ENCODE data around the gene CHRNB4.
"Not testable (repeated sequence)": the region's sequence is repeated elsewhere in the genome, so short reads cannot be mapped to it uniquely, and the experiment has no call there.

The CHRNB4 gene

DNA sequence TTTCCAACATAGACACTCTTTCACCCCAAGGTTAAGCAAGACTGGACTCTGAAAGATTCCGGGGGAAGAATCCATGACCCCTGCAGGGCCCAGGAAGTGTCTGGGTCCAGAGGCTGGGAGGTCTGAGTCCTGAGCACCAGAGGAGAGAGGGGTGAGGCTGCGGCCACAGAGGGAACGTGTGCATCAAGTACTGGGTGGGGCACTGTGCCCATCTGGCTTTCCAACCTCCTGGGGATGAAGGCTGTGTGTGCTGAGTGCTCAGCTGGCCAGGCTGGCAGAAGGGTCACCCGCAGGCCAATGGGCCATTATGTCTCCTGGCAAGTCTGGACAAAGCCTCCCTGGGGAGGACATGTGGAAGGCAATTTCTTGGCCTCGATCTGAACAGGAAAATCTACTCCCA is 23.5 kb downstream of the CHRNB4 start:
- H3K27me3 ChIP-seq (ENCODE audit: control insufficient read depth in 2 of 2, insufficient read depth in 2 of 2, low read length in 2 of 2), result peaks cover 15 to 27% of the 10 kb centered on the region in 2 donors
- H3K9ac ChIP-seq (ENCODE audit: low read depth in 1 of 2, low read length in 2 of 2), result no peak overlapping the region
- H3K9me3 ChIP-seq (ENCODE audit: control insufficient read depth in 2 of 2, low read length in 2 of 2), result no peaks in the 10 kb centered on the region
- no peak overlapping the region for H3K27ac ChIP-seq (ENCODE audit: low read depth in 2 of 2, low read length in 2 of 2)
- H3K36me3 ChIP-seq (ENCODE audit: control insufficient read depth in 2 of 2, insufficient read depth in 2 of 2, low read length in 2 of 2), result no peaks in the 10 kb centered on the region
- no peaks in the 10 kb centered on the region for H3K4me1 ChIP-seq (ENCODE audit: control insufficient read depth in 2 of 2, insufficient read depth in 2 of 2, low read length in 2 of 2)
- H3K4me3 ChIP-seq (ENCODE audit: low read length in 2 of 2), result no peak overlapping the region

DNA sequence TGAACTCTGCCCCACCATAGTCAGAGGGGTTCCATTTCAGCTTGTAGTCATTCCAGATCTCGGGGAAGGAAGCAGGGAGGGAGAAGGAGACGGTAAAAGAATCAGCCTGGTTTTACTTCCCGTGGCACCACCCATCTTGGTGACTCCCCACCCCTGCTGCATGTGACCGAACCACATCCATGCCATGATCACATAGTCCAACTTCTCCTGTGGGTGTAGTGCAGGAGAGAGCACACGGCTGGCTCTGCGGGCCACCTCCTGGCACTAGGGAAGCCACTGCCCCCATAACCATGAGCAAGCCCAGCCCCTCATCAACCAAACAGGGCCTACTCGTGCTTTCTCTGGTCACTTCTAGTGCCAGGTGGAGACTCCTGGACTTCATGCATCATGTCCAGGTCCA is 23.9 kb downstream of the CHRNB4 start:
- Histone ChIP-seq H3K27ac (ENCODE audit: low read depth in 2 of 2, low read length in 2 of 2) (no peak overlapping the region), H3K4me1 (ENCODE audit: control insufficient read depth in 2 of 2, insufficient read depth in 2 of 2, low read length in 2 of 2) (no peaks in the 10 kb centered on the region), H3K36me3 (ENCODE audit: control insufficient read depth in 2 of 2, insufficient read depth in 2 of 2, low read length in 2 of 2) (no peaks in the 10 kb centered on the region), H3K4me3 (ENCODE audit: low read length in 2 of 2) (no peak overlapping the region), H3K9me3 (ENCODE audit: control insufficient read depth in 2 of 2, low read length in 2 of 2) (no peaks in the 10 kb centered on the region), H3K27me3 (ENCODE audit: control insufficient read depth in 2 of 2, insufficient read depth in 2 of 2, low read length in 2 of 2) (peaks cover 14 to 23% of the 10 kb centered on the region in 2 donors), H3K9ac (ENCODE audit: low read depth in 1 of 2, low read length in 2 of 2) (no peak overlapping the region)

DNA sequence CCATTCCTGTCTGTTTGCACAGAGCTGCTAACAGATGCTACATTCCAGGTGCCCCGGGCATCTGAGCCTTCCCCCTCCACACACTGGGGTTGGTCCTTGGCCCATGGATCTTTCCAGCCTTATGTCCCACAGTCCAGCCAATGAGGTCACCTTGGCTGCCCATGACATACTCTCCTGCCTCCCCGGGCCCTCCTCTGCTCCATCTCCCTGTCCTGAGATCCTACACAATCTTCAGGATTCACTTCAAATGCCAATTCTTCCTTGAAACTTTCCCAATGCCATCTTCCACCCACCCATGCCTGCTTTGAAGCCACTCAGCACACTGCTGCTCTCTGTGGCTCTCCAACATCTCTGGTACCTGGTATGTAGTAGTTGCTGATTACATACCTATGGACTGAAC is 24.5 kb downstream of the CHRNB4 start:
- no peaks in the 10 kb centered on the region for H3K4me1 ChIP-seq (ENCODE audit: control insufficient read depth in 2 of 2, insufficient read depth in 2 of 2, low read length in 2 of 2)
- no peak overlapping the region for H3K9ac ChIP-seq (ENCODE audit: low read depth in 1 of 2, low read length in 2 of 2)
- peaks cover 10 to 19% of the 10 kb centered on the region in 2 donors for H3K27me3 ChIP-seq (ENCODE audit: control insufficient read depth in 2 of 2, insufficient read depth in 2 of 2, low read length in 2 of 2)
- H3K27ac ChIP-seq (ENCODE audit: low read depth in 2 of 2, low read length in 2 of 2), result no peak overlapping the region
- no peaks in the 10 kb centered on the region for H3K9me3 ChIP-seq (ENCODE audit: control insufficient read depth in 2 of 2, low read length in 2 of 2)
- no peaks in the 10 kb centered on the region for H3K36me3 ChIP-seq (ENCODE audit: control insufficient read depth in 2 of 2, insufficient read depth in 2 of 2, low read length in 2 of 2)
- no peak overlapping the region for H3K4me3 ChIP-seq (ENCODE audit: low read length in 2 of 2)

DNA sequence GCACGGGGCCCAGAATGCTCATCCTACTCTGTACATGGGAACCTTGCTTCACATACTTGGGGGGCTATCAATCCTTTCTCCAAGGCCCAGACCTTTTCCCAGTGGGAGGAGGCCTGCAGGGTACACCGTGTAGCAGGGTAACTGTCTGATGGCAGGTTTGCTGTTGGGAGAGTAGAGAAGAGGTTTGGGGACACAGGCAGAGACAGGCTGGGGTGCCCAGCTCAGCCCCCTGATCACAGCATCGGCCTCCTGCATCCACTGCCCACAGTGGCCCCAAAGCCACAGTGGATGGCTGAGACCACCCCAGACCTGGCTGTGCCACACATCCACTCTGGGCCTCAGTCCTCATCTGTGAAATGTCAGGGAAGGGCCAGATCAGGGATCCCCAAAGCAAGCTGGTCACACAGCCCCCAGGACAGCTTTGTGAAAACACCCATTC is 25.8 kb downstream of the CHRNB4 start:
- Histone ChIP-seq H3K9me3 (ENCODE audit: control insufficient read depth in 2 of 2, low read length in 2 of 2) (no peaks in the 10 kb centered on the region), H3K27me3 (ENCODE audit: control insufficient read depth in 2 of 2, insufficient read depth in 2 of 2, low read length in 2 of 2) (peaks cover 10 to 17% of the 10 kb centered on the region in 2 donors), H3K36me3 (ENCODE audit: control insufficient read depth in 2 of 2, insufficient read depth in 2 of 2, low read length in 2 of 2) (no peaks in the 10 kb centered on the region), H3K9ac (ENCODE audit: low read depth in 1 of 2, low read length in 2 of 2) (no peak overlapping the region), H3K4me3 (ENCODE audit: low read length in 2 of 2) (no peak overlapping the region), H3K4me1 (ENCODE audit: control insufficient read depth in 2 of 2, insufficient read depth in 2 of 2, low read length in 2 of 2) (no peaks in the 10 kb centered on the region), H3K27ac (ENCODE audit: low read depth in 2 of 2, low read length in 2 of 2) (no peak overlapping the region)

DNA sequence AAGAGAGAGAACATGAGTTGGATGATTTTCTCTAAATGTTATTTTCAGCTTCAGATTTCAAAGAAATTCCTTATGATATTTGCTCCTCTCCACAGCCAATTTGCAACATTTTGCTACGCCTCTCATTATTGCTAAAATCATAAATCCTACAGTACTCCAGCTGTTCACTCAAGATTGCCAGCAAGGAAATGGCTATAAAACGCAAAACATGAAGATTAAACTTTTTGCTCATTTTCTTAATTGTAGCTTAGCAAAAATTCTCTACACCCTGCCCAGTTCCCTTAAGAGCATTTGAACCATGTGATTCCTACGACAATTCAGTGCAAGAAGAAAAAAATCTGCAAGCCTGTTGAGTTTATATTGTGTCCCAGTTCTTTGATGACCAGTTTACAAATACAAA is 27.0 kb downstream of the CHRNB4 start:
- no peak overlapping the region for H3K27ac ChIP-seq (ENCODE audit: low read depth in 2 of 2, low read length in 2 of 2)
- H3K4me1 ChIP-seq (ENCODE audit: control insufficient read depth in 2 of 2, insufficient read depth in 2 of 2, low read length in 2 of 2), result no peaks in the 10 kb centered on the region
- H3K9ac ChIP-seq (ENCODE audit: low read depth in 1 of 2, low read length in 2 of 2), result no peak overlapping the region
- no peaks in the 10 kb centered on the region for H3K9me3 ChIP-seq (ENCODE audit: control insufficient read depth in 2 of 2, low read length in 2 of 2)
- H3K36me3 ChIP-seq (ENCODE audit: control insufficient read depth in 2 of 2, insufficient read depth in 2 of 2, low read length in 2 of 2), result no peaks in the 10 kb centered on the region
- H3K4me3 ChIP-seq (ENCODE audit: low read length in 2 of 2), result no peak overlapping the region
- peaks cover under 1 to 6% of the 10 kb centered on the region in 2 donors for H3K27me3 ChIP-seq (ENCODE audit: control insufficient read depth in 2 of 2, insufficient read depth in 2 of 2, low read length in 2 of 2)

DNA sequence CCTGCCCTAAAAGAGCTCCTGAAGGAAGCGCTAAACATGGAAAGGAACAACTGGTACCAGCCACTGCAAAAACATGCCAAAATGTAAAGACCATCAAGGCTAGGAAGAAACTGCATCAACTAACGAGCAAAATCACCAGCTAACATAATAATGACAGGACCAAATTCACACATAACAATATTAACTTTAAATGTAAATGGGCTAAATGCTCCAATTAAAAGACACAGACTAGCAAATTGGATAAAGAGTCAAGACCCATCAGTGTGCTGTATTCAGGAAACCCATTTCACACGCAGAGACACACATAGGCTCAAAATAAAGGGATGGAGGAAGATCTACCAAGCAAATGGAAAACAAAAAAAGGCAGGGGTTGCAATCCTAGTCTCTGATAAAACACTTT is 31.5 kb downstream of the CHRNB4 start:
- H3K4me1 ChIP-seq (ENCODE audit: control insufficient read depth in 2 of 2, insufficient read depth in 2 of 2, low read length in 2 of 2); H3K9ac ChIP-seq (ENCODE audit: low read depth in 1 of 2, low read length in 2 of 2); H3K27ac ChIP-seq (ENCODE audit: low read depth in 2 of 2, low read length in 2 of 2); H3K4me3 ChIP-seq (ENCODE audit: low read length in 2 of 2); H3K9me3 ChIP-seq (ENCODE audit: control insufficient read depth in 2 of 2, low read length in 2 of 2); H3K27me3 ChIP-seq (ENCODE audit: control insufficient read depth in 2 of 2, insufficient read depth in 2 of 2, low read length in 2 of 2); H3K36me3 ChIP-seq (ENCODE audit: control insufficient read depth in 2 of 2, insufficient read depth in 2 of 2, low read length in 2 of 2): not testable (repeated sequence)

DNA sequence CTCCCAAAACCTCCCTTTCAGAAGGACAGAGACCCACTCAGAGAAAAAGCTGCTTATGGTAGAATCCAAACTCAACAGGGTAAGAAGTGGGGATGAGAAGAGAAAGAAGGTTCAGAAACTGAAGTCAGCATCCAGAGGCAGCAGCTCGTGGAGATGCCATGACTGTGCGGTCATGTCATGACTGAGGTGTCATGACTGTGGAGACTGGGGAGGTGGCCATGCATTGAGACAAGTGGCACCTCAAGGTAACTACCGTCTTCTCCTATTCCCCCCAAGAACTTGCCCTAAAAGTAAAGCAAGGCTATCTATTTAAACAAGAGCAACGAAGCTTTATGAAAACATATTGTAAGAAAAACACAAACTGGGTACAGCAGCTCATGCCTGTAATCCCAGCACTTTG is 35.3 kb downstream of the CHRNB4 start:
- Histone ChIP-seq H3K4me1 (ENCODE audit: control insufficient read depth in 2 of 2, insufficient read depth in 2 of 2, low read length in 2 of 2) (no peaks in the 10 kb centered on the region), H3K27ac (ENCODE audit: low read depth in 2 of 2, low read length in 2 of 2) (no peak overlapping the region), H3K9ac (ENCODE audit: low read depth in 1 of 2, low read length in 2 of 2) (no peak overlapping the region), H3K36me3 (ENCODE audit: control insufficient read depth in 2 of 2, insufficient read depth in 2 of 2, low read length in 2 of 2) (no peaks in the 10 kb centered on the region), H3K27me3 (ENCODE audit: control insufficient read depth in 2 of 2, insufficient read depth in 2 of 2, low read length in 2 of 2) (peaks cover 0 to 2% of the 10 kb centered on the region in 2 donors), H3K9me3 (ENCODE audit: control insufficient read depth in 2 of 2, low read length in 2 of 2) (no peaks in the 10 kb centered on the region), H3K4me3 (ENCODE audit: low read length in 2 of 2) (no peak overlapping the region)

DNA sequence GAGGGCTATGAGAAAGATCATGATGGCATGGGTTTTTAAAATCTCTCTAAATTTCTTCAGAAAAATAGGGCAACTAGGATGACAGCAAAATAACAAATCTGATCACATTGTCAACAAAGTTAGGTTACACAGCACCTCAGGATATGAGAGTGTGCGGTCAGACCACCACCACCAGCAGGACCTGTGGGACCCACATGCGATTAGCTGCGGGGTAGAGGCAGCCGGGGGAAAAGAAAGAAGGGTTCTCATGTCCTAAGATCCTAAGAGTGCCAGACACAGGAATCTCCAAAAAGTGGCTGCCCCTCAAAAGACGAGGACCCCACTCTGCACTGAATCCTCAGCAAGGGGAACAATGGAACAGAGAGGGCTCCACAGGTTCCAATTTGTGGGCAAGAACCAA is 35.8 kb downstream of the CHRNB4 start:
- Histone ChIP-seq H3K27ac (ENCODE audit: low read depth in 2 of 2, low read length in 2 of 2) (no peak overlapping the region), H3K4me3 (ENCODE audit: low read length in 2 of 2) (no peak overlapping the region), H3K36me3 (ENCODE audit: control insufficient read depth in 2 of 2, insufficient read depth in 2 of 2, low read length in 2 of 2) (no peaks in the 10 kb centered on the region), H3K9me3 (ENCODE audit: control insufficient read depth in 2 of 2, low read length in 2 of 2) (no peaks in the 10 kb centered on the region), H3K4me1 (ENCODE audit: control insufficient read depth in 2 of 2, insufficient read depth in 2 of 2, low read length in 2 of 2) (no peaks in the 10 kb centered on the region), H3K9ac (ENCODE audit: low read depth in 1 of 2, low read length in 2 of 2) (no peak overlapping the region), H3K27me3 (ENCODE audit: control insufficient read depth in 2 of 2, insufficient read depth in 2 of 2, low read length in 2 of 2) (peaks cover 0 to 2% of the 10 kb centered on the region in 2 donors)

DNA sequence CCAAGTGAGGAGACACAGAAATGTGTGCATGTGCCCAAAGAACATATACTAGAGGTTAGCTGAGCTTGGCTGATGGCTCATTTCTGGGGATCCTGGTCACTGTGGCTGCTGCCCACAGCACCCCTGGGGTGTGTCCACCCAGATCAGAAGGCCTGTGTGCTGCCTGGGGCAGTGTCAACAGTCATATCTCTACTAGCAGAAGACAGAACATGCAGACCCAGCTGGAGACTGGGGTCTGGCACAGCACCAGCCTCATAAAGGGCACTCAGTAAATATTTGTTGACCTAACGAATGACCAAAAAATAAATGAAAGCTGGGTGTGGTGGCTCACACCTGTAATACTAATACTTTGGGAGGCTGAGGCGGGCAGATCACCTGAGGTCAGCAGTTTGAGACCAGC is 36.6 kb downstream of the CHRNB4 start:
- no peak overlapping the region for H3K4me3 ChIP-seq (ENCODE audit: low read length in 2 of 2)
- no peaks in the 10 kb centered on the region for H3K4me1 ChIP-seq (ENCODE audit: control insufficient read depth in 2 of 2, insufficient read depth in 2 of 2, low read length in 2 of 2)
- no peak overlapping the region for H3K27ac ChIP-seq (ENCODE audit: low read depth in 2 of 2, low read length in 2 of 2)
- no peaks in the 10 kb centered on the region for H3K9me3 ChIP-seq (ENCODE audit: control insufficient read depth in 2 of 2, low read length in 2 of 2)
- H3K27me3 ChIP-seq (ENCODE audit: control insufficient read depth in 2 of 2, insufficient read depth in 2 of 2, low read length in 2 of 2), result peaks cover 0 to 2% of the 10 kb centered on the region in 2 donors
- no peaks in the 10 kb centered on the region for H3K36me3 ChIP-seq (ENCODE audit: control insufficient read depth in 2 of 2, insufficient read depth in 2 of 2, low read length in 2 of 2)
- H3K9ac ChIP-seq (ENCODE audit: low read depth in 1 of 2, low read length in 2 of 2), result no peak overlapping the region

DNA sequence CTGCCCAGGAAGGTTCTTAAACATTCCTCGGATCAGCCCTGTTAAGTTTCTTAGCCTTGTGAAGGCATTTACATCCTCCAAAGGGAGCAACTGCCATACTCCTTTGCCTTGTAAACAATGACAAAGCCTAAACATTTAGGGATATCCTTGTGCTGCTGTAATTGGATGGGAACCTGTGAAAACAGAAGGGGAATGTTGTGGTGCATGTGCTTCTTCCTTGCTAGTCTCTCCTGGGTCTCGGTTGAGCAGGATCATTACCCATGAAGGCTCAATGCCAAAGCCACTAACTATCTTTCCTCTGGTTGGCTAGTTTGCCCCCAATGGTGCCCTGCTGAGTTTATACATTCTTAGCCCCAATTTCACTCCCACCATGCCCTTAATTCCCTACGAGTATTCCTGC is 37.5 kb downstream of the CHRNB4 start:
- H3K36me3 ChIP-seq (ENCODE audit: control insufficient read depth in 2 of 2, insufficient read depth in 2 of 2, low read length in 2 of 2), result no peaks in the 10 kb centered on the region
- H3K27ac ChIP-seq (ENCODE audit: low read depth in 2 of 2, low read length in 2 of 2), result no peak overlapping the region
- no peaks in the 10 kb centered on the region for H3K4me1 ChIP-seq (ENCODE audit: control insufficient read depth in 2 of 2, insufficient read depth in 2 of 2, low read length in 2 of 2)
- H3K27me3 ChIP-seq (ENCODE audit: control insufficient read depth in 2 of 2, insufficient read depth in 2 of 2, low read length in 2 of 2), result peaks cover 0 to 2% of the 10 kb centered on the region in 2 donors
- H3K9ac ChIP-seq (ENCODE audit: low read depth in 1 of 2, low read length in 2 of 2), result no peak overlapping the region
- no peaks in the 10 kb centered on the region for H3K9me3 ChIP-seq (ENCODE audit: control insufficient read depth in 2 of 2, low read length in 2 of 2)
- no peak overlapping the region for H3K4me3 ChIP-seq (ENCODE audit: low read length in 2 of 2)

DNA sequence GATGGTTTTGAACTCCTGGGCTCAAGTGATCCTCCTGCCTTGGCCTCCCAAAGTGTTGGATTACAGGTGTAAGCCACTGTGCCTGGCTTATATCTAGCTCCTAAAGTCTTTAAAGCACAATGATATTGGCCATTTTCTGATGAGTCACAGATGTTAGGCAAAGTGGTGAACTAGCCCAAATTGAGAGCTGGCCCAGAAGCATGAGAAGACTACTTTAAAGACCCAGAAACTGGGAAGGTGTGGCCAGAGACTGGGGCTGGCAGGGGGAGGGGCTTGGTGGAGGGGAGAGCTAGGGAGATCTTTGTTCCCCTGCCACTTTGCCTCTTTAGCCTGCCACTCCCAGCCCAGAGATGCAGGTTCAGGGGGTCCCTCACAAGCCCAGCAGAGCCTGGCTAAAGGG is 41.8 kb downstream of the CHRNB4 start:
- Histone ChIP-seq H3K9ac (ENCODE audit: low read depth in 1 of 2, low read length in 2 of 2) (no peak overlapping the region), H3K27me3 (ENCODE audit: control insufficient read depth in 2 of 2, insufficient read depth in 2 of 2, low read length in 2 of 2) (peaks cover 0 to 2% of the 10 kb centered on the region in 2 donors), H3K4me3 (ENCODE audit: low read length in 2 of 2) (no peak overlapping the region), H3K36me3 (ENCODE audit: control insufficient read depth in 2 of 2, insufficient read depth in 2 of 2, low read length in 2 of 2) (no peaks in the 10 kb centered on the region), H3K4me1 (ENCODE audit: control insufficient read depth in 2 of 2, insufficient read depth in 2 of 2, low read length in 2 of 2) (no peaks in the 10 kb centered on the region), H3K9me3 (ENCODE audit: control insufficient read depth in 2 of 2, low read length in 2 of 2) (no peaks in the 10 kb centered on the region), H3K27ac (ENCODE audit: low read depth in 2 of 2, low read length in 2 of 2) (no peak overlapping the region)
